Stimulated activated naive B cell treated with anti-CD40 and anti-IgM and Interleukin-4, amounts not matched to agents 10 μg/mL and 1 μg/mL and 100 μg/mL, for 72 hours (primary cell): Measurements from ENCODE around the gene CASP7.
"Not testable (repeated sequence)": the region's sequence is repeated elsewhere in the genome, so short reads cannot be mapped to it uniquely, and the experiment has no call there.

ENCODE experiments used
- ATAC-seq, 2 donors: fragments of 150-1000 bp; cut with Tn5 transposase; replicated peaks; 2 replicates each; pipeline ENCODE4 v1.10.0; 2021; ENCODE audit warnings: moderate library complexity in 1 of 2
- DNase-seq: peaks from one replicate; pipeline ENCODE4 v3.0.0; 2021
- H3K27ac Mint-ChIP-seq: one replicate; pipeline ENCODE4 v1.8.0; 2022; ENCODE audit warnings: mild to moderate bottlenecking, mixed read lengths
- H3K27me3 Mint-ChIP-seq, 2 donors: one replicate each; pipeline ENCODE4 v1.8.0; 2022; ENCODE audit warnings: mixed read lengths in 2 of 2
- H3K36me3 Mint-ChIP-seq, 2 donors: one replicate each; pipeline ENCODE4 v1.8.0; 2022; ENCODE audit warnings: mixed read lengths in 2 of 2, mild to moderate bottlenecking in 1 of 2
- H3K4me1 Mint-ChIP-seq, 2 donors: one replicate each; pipeline ENCODE4 v1.8.0; 2022; ENCODE audit warnings: mixed read lengths in 2 of 2, mild to moderate bottlenecking in 1 of 2
- H3K4me3 Mint-ChIP-seq, 2 donors: one replicate each; pipeline ENCODE4 v1.8.0; 2022; ENCODE audit warnings: mild to moderate bottlenecking in 2 of 2, mixed read lengths in 2 of 2, moderate library complexity in 1 of 2
- H3K9me3 Mint-ChIP-seq, 2 donors: one replicate each; pipeline ENCODE4 v1.8.0; 2022; ENCODE audit warnings: mixed read lengths in 2 of 2, mild to moderate bottlenecking in 1 of 2

The CASP7 gene

GRCh38 chr10:113767222-113767621, 87.5 kb downstream of the CASP7 start:
- peaks cover 31 to 36% of the 10 kb centered on the region in 2 donors for H3K27me3 Mint-ChIP-seq
- H3K4me1 Mint-ChIP-seq = no peaks in the 10 kb centered on the region
- DNase-seq (no peak), ATAC-seq (no peak)
- no peak overlapping the region for H3K4me3 Mint-ChIP-seq
- peaks cover 6 to 7% of the 10 kb centered on the region in 2 donors for H3K36me3 Mint-ChIP-seq
- H3K9me3 Mint-ChIP-seq = peaks cover 6 to 8% of the 10 kb centered on the region in 2 donors
- no peak overlapping the region for H3K27ac Mint-ChIP-seq

GRCh38 chr10:113770346-113770745, 90.6 kb downstream of the CASP7 start:
- DNase-seq (no peak), ATAC-seq (no peak)
- H3K27me3 Mint-ChIP-seq = peaks cover 19 to 38% of the 10 kb centered on the region in 2 donors
- H3K27ac Mint-ChIP-seq = no peak overlapping the region
- H3K36me3 Mint-ChIP-seq = no peaks in the 10 kb centered on the region
- no peaks in the 10 kb centered on the region for H3K4me1 Mint-ChIP-seq
- no peak overlapping the region for H3K4me3 Mint-ChIP-seq
- no peaks in the 10 kb centered on the region for H3K9me3 Mint-ChIP-seq

DNA sequence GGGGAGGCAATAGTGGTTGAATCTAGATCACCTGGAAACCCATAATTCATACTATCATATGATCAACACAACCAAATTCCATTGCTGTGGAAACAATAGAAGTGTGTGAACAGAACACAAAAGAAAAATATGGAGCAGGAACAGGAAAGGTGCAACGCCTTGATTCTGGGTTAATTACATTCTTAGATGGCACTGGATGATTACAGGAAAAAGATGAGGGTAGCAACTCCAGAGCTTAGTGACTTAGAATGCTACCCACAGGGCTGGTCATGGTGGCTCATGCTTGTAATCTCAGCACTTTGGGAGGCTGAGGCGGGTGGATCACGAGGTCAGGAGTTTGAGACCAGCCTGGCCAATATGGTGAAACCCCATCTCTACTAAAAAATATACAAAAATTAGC, 91.4 kb downstream of the CASP7 start:
- not testable (repeated sequence) for H3K36me3 Mint-ChIP-seq, H3K27ac Mint-ChIP-seq, DNase-seq, H3K4me3 Mint-ChIP-seq, ATAC-seq, H3K4me1 Mint-ChIP-seq, H3K9me3 Mint-ChIP-seq
- H3K27me3 Mint-ChIP-seq = peaks cover 25 to 40% of the 10 kb centered on the region in 2 donors

- Mint-ChIP-seq H3K4me1 (no peaks in the 10 kb centered on the region), H3K36me3 (no peaks in the 10 kb centered on the region), H3K9me3 (no peaks in the 10 kb centered on the region), H3K4me3 (no peak overlapping the region), H3K27ac (no peak overlapping the region), H3K27me3 (peaks cover 18 to 32% of the 10 kb centered on the region in 2 donors)
- ATAC-seq (no peak), DNase-seq (no peak)
Measured at GRCh38 chr10:113775686-113776294, 96.1 kb downstream of the CASP7 start.

DNA sequence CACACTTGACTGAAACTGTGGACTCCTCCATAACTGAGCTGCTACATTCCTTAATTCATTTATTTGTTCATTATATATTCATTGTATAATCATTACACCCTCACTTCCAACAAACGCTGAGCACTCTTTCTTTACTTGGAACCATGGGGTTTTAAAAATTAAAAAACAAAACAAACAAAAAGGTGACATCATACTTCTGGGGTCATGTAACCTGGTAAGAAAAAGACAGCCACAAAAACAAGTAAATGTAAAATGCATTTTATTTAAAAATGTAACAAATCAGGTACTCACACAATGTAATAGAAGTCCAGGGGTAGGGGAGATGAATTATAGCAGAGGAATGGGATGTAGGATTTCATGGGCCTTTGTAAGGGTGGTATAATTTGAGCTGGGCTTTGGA, 96.8 kb downstream of the CASP7 start:
- Mint-ChIP-seq H3K27me3 (peaks cover 23 to 32% of the 10 kb centered on the region in 2 donors), H3K36me3 (peaks cover 0 to 2% of the 10 kb centered on the region in 2 donors), H3K4me3 (no peak overlapping the region), H3K4me1 (no peaks in the 10 kb centered on the region), H3K27ac (no peak overlapping the region), H3K9me3 (no peaks in the 10 kb centered on the region)
- ATAC-seq (no peak), DNase-seq (no peak)
